AG10803 (cell line): ENCODE results near the gene ROR1.

Source experiments
- DNase-seq: peaks from one replicate; pipeline ENCODE4 v3.0.0; 2010; ENCODE audit warnings: low read depth
- H3K4me3 ChIP-seq: 2 replicates; pipeline ENCODE4 v1.5.1; 2011; ENCODE audit warnings: mild to moderate bottlenecking, low read length, control low read depth
- CTCF ChIP-seq: conservative IDR thresholded peaks from 2 replicates; pipeline ENCODE4 v1.5.1; 2011; ENCODE audit warnings: mild to moderate bottlenecking, low read length, control low read depth, inconsistent platforms

The ROR1 gene

GRCh38 chr1:64122588-64122987, 348.8 kb downstream of the ROR1 start:
- DNase-seq, result peak; percentile 48
- TF ChIP-seq CTCF, result no peak
- H3K4me3 ChIP-seq, result no peak overlapping the region

- TF ChIP-seq CTCF, result no peak
- no peak overlapping the region for H3K4me3 ChIP-seq
- peak; percentile 33 for DNase-seq
Measured at GRCh38 chr1:64124704-64125440, 351.1 kb downstream of the ROR1 start.

GRCh38 chr1:64126581-64126980, 352.8 kb downstream of the ROR1 start:
- TF ChIP-seq CTCF, result no peak
- no peak for DNase-seq
- H3K4me3 ChIP-seq, result no peak overlapping the region

- no peak overlapping the region for H3K4me3 ChIP-seq
- TF ChIP-seq CTCF, result no peak
- DNase-seq, result no peak
Measured at GRCh38 chr1:64127297-64127696, 353.5 kb downstream of the ROR1 start.

- no peak for DNase-seq
- H3K4me3 ChIP-seq, result no peak overlapping the region
Measured at GRCh38 chr1:64129701-64130100, 355.9 kb downstream of the ROR1 start.

GRCh38 chr1:64131155-64131554, 357.3 kb downstream of the ROR1 start:
- TF ChIP-seq CTCF, result no peak
- no peak overlapping the region for H3K4me3 ChIP-seq
- no peak for DNase-seq

More at GRCh38 chr1:64129701-64130100, 355.9 kb downstream of the ROR1 start:
- TF ChIP-seq CTCF, result no peak

- peak; percentile 95 for DNase-seq
- TF ChIP-seq CTCF, result no peak
- no peak overlapping the region for H3K4me3 ChIP-seq
Measured at GRCh38 chr1:64133036-64133435, 359.2 kb downstream of the ROR1 start.
